Stomach (tissue), 4 donors: Measurements from ENCODE around the gene USP17L30.
"Not testable (repeated sequence)": the region's sequence is repeated elsewhere in the genome, so short reads cannot be mapped to it uniquely, and the experiment has no call there.

Source experiments
- POLR2A ChIP-seq, 4 donors: fragments of 450-650 bp; IDR thresholded peaks; one replicate each; pipeline ENCODE4 v1.6.1; 2016; ENCODE audit warnings: antibody characterized with exemption in 4 of 4, control low read depth in 2 of 4, mild to moderate bottlenecking in 1 of 4, moderate library complexity in 1 of 4
- POLR2AphosphoS5 ChIP-seq, 3 donors: sonication (generic); formaldehyde crosslinking; IDR thresholded peaks; one replicate each; pipeline ENCODE4 v1.6.1; 2016; ENCODE audit warnings: antibody characterized with exemption in 3 of 3
- TF ChIP-seq, protein P1 (sequence below), 7 experiments: fragments of 450-650 bp in 4 of 7; fragments of 200-600 bp in 3 of 7; sonication (generic) in 3 of 7; IDR thresholded peaks; one replicate each; pipeline ENCODE4 v1.5.1; 2016 to 2019; ENCODE audit warnings: antibody characterized with exemption in 7 of 7, control low read depth in 2 of 7, mild to moderate bottlenecking in 1 of 7

DNA sequence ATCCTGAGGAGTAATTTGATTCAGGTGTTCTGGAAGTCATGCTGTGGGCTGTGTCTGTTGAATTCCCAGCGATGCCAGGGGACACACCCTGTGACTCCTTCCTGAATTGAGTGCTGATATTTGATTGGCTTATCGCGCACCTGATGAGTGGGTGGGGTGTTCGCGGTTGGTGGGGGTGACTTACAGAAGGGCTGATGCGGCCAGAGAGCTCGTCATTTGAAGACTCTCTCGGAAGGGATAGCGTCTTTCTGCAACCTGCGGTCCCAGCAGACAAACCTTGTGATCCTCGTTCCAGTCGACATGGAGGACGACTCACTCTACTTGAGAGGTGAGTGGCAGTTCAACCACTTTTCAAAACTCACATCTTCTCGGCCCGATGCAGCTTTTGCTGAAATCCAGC, 19.1 kb upstream of the USP17L30 start, which contains the start of gene USP17L27:
- TF ChIP-seq POLR2AphosphoS5, POLR2A (IDR thresholded peaks at IDR 0.05): not testable (repeated sequence)
- TF ChIP-seq, protein P1, sequence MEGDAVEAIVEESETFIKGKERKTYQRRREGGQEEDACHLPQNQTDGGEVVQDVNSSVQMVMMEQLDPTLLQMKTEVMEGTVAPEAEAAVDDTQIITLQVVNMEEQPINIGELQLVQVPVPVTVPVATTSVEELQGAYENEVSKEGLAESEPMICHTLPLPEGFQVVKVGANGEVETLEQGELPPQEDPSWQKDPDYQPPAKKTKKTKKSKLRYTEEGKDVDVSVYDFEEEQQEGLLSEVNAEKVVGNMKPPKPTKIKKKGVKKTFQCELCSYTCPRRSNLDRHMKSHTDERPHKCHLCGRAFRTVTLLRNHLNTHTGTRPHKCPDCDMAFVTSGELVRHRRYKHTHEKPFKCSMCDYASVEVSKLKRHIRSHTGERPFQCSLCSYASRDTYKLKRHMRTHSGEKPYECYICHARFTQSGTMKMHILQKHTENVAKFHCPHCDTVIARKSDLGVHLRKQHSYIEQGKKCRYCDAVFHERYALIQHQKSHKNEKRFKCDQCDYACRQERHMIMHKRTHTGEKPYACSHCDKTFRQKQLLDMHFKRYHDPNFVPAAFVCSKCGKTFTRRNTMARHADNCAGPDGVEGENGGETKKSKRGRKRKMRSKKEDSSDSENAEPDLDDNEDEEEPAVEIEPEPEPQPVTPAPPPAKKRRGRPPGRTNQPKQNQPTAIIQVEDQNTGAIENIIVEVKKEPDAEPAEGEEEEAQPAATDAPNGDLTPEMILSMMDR (IDR thresholded peaks at IDR 0.05): not testable (repeated sequence)
